GM21526 (cell line): Measurements from ENCODE around the gene CHST6.
A peak's percentile ranks its signal among the peaks of the same experiment; 100 is the strongest.
"Not testable (repeated sequence)": the region's sequence is repeated elsewhere in the genome, so short reads cannot be mapped to it uniquely, and the experiment has no call there.

ENCODE experiments used
- ATAC-seq: cut with Tn5 transposase; IDR thresholded peaks from one replicate; pipeline ENCODE4 v1.9.1; 2021; ENCODE audit warnings: moderate library complexity; ENCODE audit not compliant: unreplicated experiment, low FRiP score

The CHST6 gene

GRCh38 chr16:75495076-75495674 is at the start of gene CHST6:
CHST6 (minus strand) TSS chr16:75495441; CDS start chr16:75479828, 15,613 bp downstream.
- no peak for ATAC-seq

- ATAC-seq = not testable (repeated sequence)
Observed at GRCh38 chr16:75542462-75542861, 47.2 kb upstream of the CHST6 start.

- ATAC-seq = no peak
Observed at GRCh38 chr16:75541236-75541635, 46.0 kb upstream of the CHST6 start.

- ATAC-seq = not testable (repeated sequence)
Observed at GRCh38 chr16:75538882-75539565, 43.8 kb upstream of the CHST6 start.

- ATAC-seq = no peak
Observed at GRCh38 chr16:75537776-75538175, 42.5 kb upstream of the CHST6 start.

- ATAC-seq = no peak
Observed at GRCh38 chr16:75535901-75536300, 40.7 kb upstream of the CHST6 start, which contains the start of gene CHST5. CHST5 (minus strand) TSS chr16:75536108; CDS start chr16:75530384, 5,724 bp downstream.

GRCh38 chr16:75535211-75535843 is 40.1 kb upstream of the CHST6 start:
- ATAC-seq = no peak

GRCh38 chr16:75534560-75535205 is 39.4 kb upstream of the CHST6 start:
- ATAC-seq = no peak

GRCh38 chr16:75532791-75533190 is 37.5 kb upstream of the CHST6 start:
- no peak for ATAC-seq

GRCh38 chr16:75532142-75532765 is 37.0 kb upstream of the CHST6 start:
- no peak for ATAC-seq

GRCh38 chr16:75529959-75530358 is 34.7 kb upstream of the CHST6 start:
- ATAC-seq = no peak

- no peak for ATAC-seq
Observed at GRCh38 chr16:75529056-75529905, 34.0 kb upstream of the CHST6 start.

- no peak for ATAC-seq
Observed at GRCh38 chr16:75527825-75528299, 32.6 kb upstream of the CHST6 start.

- ATAC-seq = no peak
Observed at GRCh38 chr16:75526032-75526790, 31.0 kb upstream of the CHST6 start.

- ATAC-seq = no peak
Observed at GRCh38 chr16:75519175-75519574, 23.9 kb upstream of the CHST6 start.

GRCh38 chr16:75516189-75516966 is 21.1 kb upstream of the CHST6 start:
- ATAC-seq = peak; percentile 22

GRCh38 chr16:75514296-75514695 is 19.1 kb upstream of the CHST6 start:
- ATAC-seq = no peak

GRCh38 chr16:75506574-75506973 is 11.3 kb upstream of the CHST6 start:
- ATAC-seq = no peak
